Mucosa of descending colon (tissue), 3 donors: ENCODE measurements around the gene TDO2. TPM values are rescaled to one million over a fixed set of nuclear protein-coding genes. Genes with fewer than 3 reads are reported as not detected.

Source experiments
- ATAC-seq: fragments of 200-7000 bp; cut with Tn5 transposase; one replicate; pipeline ENCODE4 v1.9.1; 2020; ENCODE audit warnings: mild to moderate bottlenecking, moderate library complexity
- DNase-seq, 3 donors: peaks; one replicate each; pipeline ENCODE4 v3.0.0-alpha.2; 2020
- H3K36me3 ChIP-seq: fragments of 200-600 bp; one replicate; pipeline ENCODE4 v1.8.0; 2021; ENCODE audit warnings: low read depth, mild to moderate bottlenecking
- H3K4me1 ChIP-seq: fragments of 200-600 bp; one replicate; pipeline ENCODE4 v1.8.0; 2021; ENCODE audit warnings: low read depth, mild to moderate bottlenecking
- H3K4me3 ChIP-seq: fragments of 200-600 bp; one replicate; pipeline ENCODE4 v1.8.0; 2021; ENCODE audit warnings: mild to moderate bottlenecking
- H3K9me3 ChIP-seq: fragments of 200-600 bp; one replicate; pipeline ENCODE4 v1.8.0; 2021; ENCODE audit warnings: mild to moderate bottlenecking
- CTCF ChIP-seq: fragments of 200-600 bp; IDR thresholded peaks from one replicate; pipeline ENCODE4 v1.8.0; 2022; ENCODE audit warnings: antibody characterized with exemption, mild to moderate bottlenecking
- intact Hi-C, 2 donors: fragments of 100-400 bp; cut with DNase I in 1 of 2; cut with micrococcal nuclease in 1 of 2; formaldehyde crosslinking; loops; one replicate each; pipeline versions ENCODE4 v1.11.0 to v1.11.1; 2022; cut with DNase I, micrococcal nuclease
- total RNA-seq, 3 donors: library from RNA; stranded (reverse); fragmentation: NEBNext Ultra II Directional in 2 of 3; extraction: Animal tissue kit (Norgen Biotek cat#: 25700) in 2 of 3; gene quantifications; one replicate each; pipeline versions ENCODE4 v1.2.1 to v1.2.4, GENCODE V29; 2021 to 2023
- donor health status: DM: no; HTN: no; CAD: no; lungs with moderate emphysema.
- donor health status: DM: no; HTN: no; CAD: no.
- donor health status: DM: no; HTN: yes; CAD: no.

TDO2 gene
- total RNA-seq, 3 donors from 2014 or later: 0.35 to 0.70 (median 0.58) TPM

DNA sequence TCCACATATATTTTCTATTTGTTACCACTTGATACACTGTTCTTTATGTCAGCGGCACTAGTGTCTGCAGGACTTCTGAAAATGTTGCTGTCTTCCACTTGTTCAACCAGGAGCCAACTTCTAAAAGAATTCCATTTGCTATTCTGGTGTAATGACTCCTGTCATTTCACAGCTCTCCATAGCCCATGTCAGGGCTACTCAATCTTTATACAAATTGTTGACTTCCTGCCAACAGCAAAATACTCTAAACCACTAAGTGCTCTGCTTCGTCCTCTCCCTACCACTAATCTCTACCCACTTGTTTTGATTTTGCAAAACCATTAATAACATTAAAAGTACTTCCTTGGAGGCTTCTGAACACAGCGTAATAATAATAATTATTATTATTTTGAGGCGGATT is 43.0 kb downstream of the TDO2 start:
- DNase-seq (no peak), ATAC-seq (no peak)
- H3K4me3 ChIP-seq: no peak overlapping the region
- no peaks in the 10 kb centered on the region for H3K9me3 ChIP-seq
- H3K36me3 ChIP-seq: no peaks in the 10 kb centered on the region
- no peak for TF ChIP-seq CTCF
- no peaks in the 10 kb centered on the region for H3K4me1 ChIP-seq
- intact Hi-C loops: no loop called here

DNA sequence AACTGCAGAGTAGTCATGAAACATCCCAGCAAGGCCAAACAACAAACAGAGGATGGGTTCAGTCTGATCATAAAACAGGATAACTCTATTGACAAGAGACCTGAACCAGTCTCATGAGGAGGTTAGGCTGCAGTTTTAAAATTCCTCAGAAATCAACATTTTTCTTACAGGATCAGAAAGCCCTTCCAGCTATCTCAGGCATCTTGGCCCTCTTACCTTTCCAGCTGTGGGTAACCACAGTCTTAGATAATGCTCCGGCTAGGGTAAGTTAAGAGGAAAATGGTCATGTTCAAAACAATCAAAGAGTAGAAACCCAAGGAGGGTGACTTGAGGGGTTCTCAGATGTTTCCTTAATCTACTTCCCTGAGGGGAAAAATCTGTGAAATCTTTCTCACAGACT is 45.0 kb downstream of the TDO2 start:
- Histone ChIP-seq H3K9me3 (no peaks in the 10 kb centered on the region), H3K4me3 (no peak overlapping the region), H3K4me1 (no peaks in the 10 kb centered on the region), H3K36me3 (no peaks in the 10 kb centered on the region)
- ATAC-seq: no peak
- TF ChIP-seq CTCF: no peak
- intact Hi-C loops: no loop called here
- DNase-seq: no peak

DNA sequence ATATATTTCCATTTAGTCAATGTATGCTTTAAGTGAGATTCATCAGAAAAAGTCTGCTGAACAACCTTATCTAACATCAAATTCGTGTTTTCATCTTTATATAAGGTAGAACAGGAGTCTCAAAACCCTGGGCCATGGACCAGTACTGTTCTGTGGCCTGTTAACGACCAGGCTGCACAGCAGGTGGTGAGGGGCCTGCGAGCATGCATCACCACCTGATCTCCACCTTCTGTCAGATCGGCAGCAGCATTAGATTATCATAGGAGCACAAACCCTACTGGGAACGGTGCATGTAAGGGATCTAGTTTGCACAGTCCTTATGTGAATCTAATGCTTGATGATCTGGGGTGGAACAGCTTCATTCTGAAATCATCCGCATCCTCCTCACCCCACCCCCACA is 47.0 kb downstream of the TDO2 start:
- DNase-seq: no peak
- no peak for TF ChIP-seq CTCF
- intact Hi-C loops: loop anchor here (10.0 kb wide), 2 partner anchors 136 to 536 kb away; no protein-coding TSS in a partner anchor
- Histone ChIP-seq H3K9me3 (no peaks in the 10 kb centered on the region), H3K4me3 (no peak overlapping the region), H3K4me1 (peaks cover 10% of the 10 kb centered on the region), H3K36me3 (no peaks in the 10 kb centered on the region)
- no peak for ATAC-seq

- Histone ChIP-seq H3K9me3 (no peaks in the 10 kb centered on the region), H3K4me3 (no peak overlapping the region), H3K4me1 (peaks cover 10% of the 10 kb centered on the region), H3K36me3 (no peaks in the 10 kb centered on the region)
- intact Hi-C loops: loop anchor here (10.0 kb wide), 2 partner anchors 138 to 538 kb away; no protein-coding TSS in a partner anchor
- DNase-seq (no peak), ATAC-seq (no peak)
- no peak for TF ChIP-seq CTCF
Observed at GRCh38 chr4:155952501-155952901, 49.0 kb downstream of the TDO2 start.

- H3K36me3 ChIP-seq: no peaks in the 10 kb centered on the region
- H3K4me1 ChIP-seq: peaks cover 10% of the 10 kb centered on the region
- ATAC-seq (peak; percentile 90), DNase-seq (peak; percentile 82 to 88 (median 83))
- intact Hi-C loops: loop anchor here (10.0 kb wide), 2 partner anchors 139 to 539 kb away; no protein-coding TSS in a partner anchor
- H3K4me3 ChIP-seq: peak within 1 kb of the TSS; percentile 58
- TF ChIP-seq CTCF: peak; percentile 29
- no peaks in the 10 kb centered on the region for H3K9me3 ChIP-seq
Observed at GRCh38 chr4:155953151-155954117, 49.9 kb downstream of the TDO2 start, which contains the start of gene CTSO. TSS of gene CTSO (minus strand) at chr4:155953866. CDS start at chr4:155953847, 19 bp downstream.
